Stimulated activated CD8-positive, alpha-beta memory T cell treated with anti-CD3 and anti-CD28 coated beads, Interleukin-15, amount 100 ng/mL, for 1 hour (primary cell): Measurements from ENCODE around the gene DEFB115.
"Not testable (repeated sequence)": the region's sequence is repeated elsewhere in the genome, so short reads cannot be mapped to it uniquely, and the experiment has no call there.

Experiments
- DNase-seq: peaks from one replicate; pipeline ENCODE4 v3.0.0-alpha.2; 2020; ENCODE audit warnings: low read depth

DEFB115 gene

GRCh38 chr20:31257364-31257763 is at the start of gene DEFB115:
Gene DEFB115, plus strand, starts transcription at chr20:31257664. Its CDS starts 0 bp downstream, at chr20:31257664.
- DNase-seq = no peak

- no peak for DNase-seq
Measured at GRCh38 chr20:31236953-31237352, 20.5 kb upstream of the DEFB115 start.

GRCh38 chr20:31237763-31238162 is 19.7 kb upstream of the DEFB115 start:
- DNase-seq = no peak

GRCh38 chr20:31239139-31239538 is 18.3 kb upstream of the DEFB115 start:
- DNase-seq = no peak

- DNase-seq = no peak
Measured at GRCh38 chr20:31256959-31257358, 505 bp upstream of the DEFB115 start.

- DNase-seq = no peak
Measured at GRCh38 chr20:31260326-31260932, 3.0 kb downstream of the DEFB115 start.

GRCh38 chr20:31274441-31274840 is 17.0 kb downstream of the DEFB115 start:
- DNase-seq = no peak

GRCh38 chr20:31278178-31278577 is 20.7 kb downstream of the DEFB115 start:
- no peak for DNase-seq

GRCh38 chr20:31284964-31285363 is 27.5 kb downstream of the DEFB115 start:
- DNase-seq = not testable (repeated sequence)

- DNase-seq = no peak
Measured at GRCh38 chr20:31308535-31309162, 51.2 kb downstream of the DEFB115 start, which contains the start of gene DEFB116. Gene DEFB116, minus strand, starts transcription at chr20:31308585. Its CDS starts 0 bp downstream, at chr20:31308585.
